Activated T-helper 1 cell treated with Interleukin-2 at 50 U/mL for 16 hours (primary cell): ENCODE data around the gene FIBCD1.

Source experiments
- DNase-seq: peaks from one replicate; pipeline ENCODE4 v3.0.0-alpha.2; 2020; ENCODE audit warnings: low read depth

Gene FIBCD1

GRCh38 chr9:130877300-130877699 is 61.7 kb downstream of the FIBCD1 start:
- DNase-seq, result no peak

GRCh38 chr9:130874783-130875182 is 64.3 kb downstream of the FIBCD1 start:
- no peak for DNase-seq

- no peak for DNase-seq
Observed at GRCh38 chr9:130873966-130874365, 65.1 kb downstream of the FIBCD1 start.

GRCh38 chr9:130872912-130873503 is 66.0 kb downstream of the FIBCD1 start:
- DNase-seq, result no peak

GRCh38 chr9:130872508-130872907 is 66.5 kb downstream of the FIBCD1 start:
- DNase-seq, result no peak

GRCh38 chr9:130872093-130872492 is 67.0 kb downstream of the FIBCD1 start:
- DNase-seq, result no peak

GRCh38 chr9:130871395-130872062 is 67.5 kb downstream of the FIBCD1 start:
- no peak for DNase-seq

- DNase-seq, result no peak
Observed at GRCh38 chr9:130870491-130871381, 68.3 kb downstream of the FIBCD1 start.

- no peak for DNase-seq
Observed at GRCh38 chr9:130869250-130869649, 69.8 kb downstream of the FIBCD1 start.

- DNase-seq, result no peak
Observed at GRCh38 chr9:130868230-130868629, 70.8 kb downstream of the FIBCD1 start.

GRCh38 chr9:130867556-130867955 is 71.5 kb downstream of the FIBCD1 start:
- DNase-seq, result no peak

- no peak for DNase-seq
Observed at GRCh38 chr9:130866474-130866965, 72.5 kb downstream of the FIBCD1 start.

- no peak for DNase-seq
Observed at GRCh38 chr9:130865921-130866320, 73.1 kb downstream of the FIBCD1 start.

- DNase-seq, result no peak
Observed at GRCh38 chr9:130864541-130864940, 74.5 kb downstream of the FIBCD1 start.

GRCh38 chr9:130862747-130863146 is 76.3 kb downstream of the FIBCD1 start:
- no peak for DNase-seq

- no peak for DNase-seq
Observed at GRCh38 chr9:130862217-130862616, 76.8 kb downstream of the FIBCD1 start.

- no peak for DNase-seq
Observed at GRCh38 chr9:130861372-130862180, 77.5 kb downstream of the FIBCD1 start.

- DNase-seq, result no peak
Observed at GRCh38 chr9:130860458-130861316, 78.4 kb downstream of the FIBCD1 start.

GRCh38 chr9:130858739-130859705 is 80.0 kb downstream of the FIBCD1 start:
- DNase-seq, result no peak
